HCT116 (cell line): ENCODE results near the gene SLC25A21. TPM values are rescaled to one million over a fixed set of nuclear protein-coding genes. Genes with fewer than 3 reads are reported as not detected.
A peak's percentile ranks its signal among the peaks of the same experiment; 100 is the strongest.

Experiments used
- ATAC-seq: fragments of 200-7000 bp; cut with Tn5 transposase; 2 replicates; pipeline ENCODE4 v1.9.1; 2020; ENCODE audit warnings: mild to moderate bottlenecking, moderate library complexity
- BruUV-seq: library from RNA; stranded (reverse); fragments of 400-500 nt; replicated peaks from 2 replicates; lab custom pipeline; 2021; lab: Mats Ljungman, UMichigan
- CTCF ChIA-PET: fragments of 300-600 bp; sonication (Branson Sonifier 250); formaldehyde crosslinking; loops from one replicate; lab custom pipeline; 2021; ENCODE audit warnings: antibody characterized with exemption; lab: Charles Lee
- POLR2A ChIA-PET: fragments of 300-600, 350-600 bp; sonication (Branson Sonifier 250); formaldehyde crosslinking; loops from one replicate; lab custom pipeline; 2021; ENCODE audit warnings: antibody characterized with exemption; lab: Charles Lee
- RAD21 ChIA-PET, 2 experiments: fragments of 300-600 bp; sonication (Branson Sonifier 250); formaldehyde crosslinking; loops; one replicate each; lab custom pipeline; 2023; ENCODE audit warnings: low total read pairs in 2 of 2; ENCODE audit not compliant: uncharacterized antibody in 2 of 2, unreplicated experiment in 2 of 2, low non-redundant PET in 1 of 2; lab: Charles Lee
- DNase-seq: peaks from one replicate; pipeline ENCODE4 v3.0.0-alpha.2; 2010; ENCODE audit warnings: low read depth, low spot score
- H2AFZ ChIP-seq: fragments of 200-600 bp; shearing (Covaris generic), sonication (generic); 2 replicates; pipeline ENCODE4 v1.6.1; 2017; ENCODE audit warnings: low read depth, mixed run types, mixed read lengths, antibody characterized with exemption, low read length; ENCODE audit not compliant: poor library complexity, severe bottlenecking
- H3K27ac ChIP-seq: 2 replicates; pipeline ENCODE4 v1.5.1; 2012; ENCODE audit warnings: low read depth, low read length
- H3K27me3 ChIP-seq: fragments of 200-600 bp; sonication (generic); 2 replicates; pipeline ENCODE4 v1.6.1; 2016; ENCODE audit warnings: mixed run types, low read length, mixed read lengths; ENCODE audit not compliant: insufficient read depth
- H3K36me3 ChIP-seq, 2 experiments: fragments of 200-500 bp in 1 of 2; fragments of 200-600 bp in 1 of 2; sonication (Bioruptor generic) in 1 of 2; sonication (generic) in 1 of 2; 2 replicates each; pipeline versions ENCODE4 v1.5.1 to v1.6.1; 2014 to 2016; ENCODE audit warnings: low read length in 2 of 2, inconsistent platforms in 1 of 2, mixed read lengths in 1 of 2, mixed run types in 1 of 2; ENCODE audit not compliant: insufficient read depth in 2 of 2, control insufficient read depth in 1 of 2
- H3K4me1 ChIP-seq, 2 experiments: fragments of 200-600 bp in 1 of 2; sonication (generic) in 1 of 2; 2 replicates each; pipeline versions ENCODE4 v1.5.1 to v1.6.1; 2012 to 2017; ENCODE audit warnings: low read length in 2 of 2, inconsistent platforms in 1 of 2, mild to moderate bottlenecking in 1 of 2, mixed read lengths in 1 of 2, mixed run types in 1 of 2, moderate library complexity in 1 of 2; ENCODE audit not compliant: insufficient read depth in 2 of 2, control insufficient read depth in 1 of 2
- H3K4me2 ChIP-seq: fragments of 200-600 bp; sonication (generic); 2 replicates; pipeline ENCODE4 v1.6.1; 2017; ENCODE audit warnings: mixed run types, low read length, mixed read lengths
- H3K4me3 ChIP-seq, 2 experiments: fragments of 200-600 bp in 1 of 2; sonication (generic) in 1 of 2; replicated peaks in 1 of 2; 2 replicates each; pipeline ENCODE4 v1.5.1; 2011 to 2016; ENCODE audit warnings: low read length in 2 of 2, control low read depth in 1 of 2, low read depth in 1 of 2, mild to moderate bottlenecking in 1 of 2, mixed read lengths in 1 of 2, mixed run types in 1 of 2
- H3K79me2 ChIP-seq: fragments of 200-600 bp; sonication (generic); 2 replicates; pipeline ENCODE4 v1.6.1; 2017; ENCODE audit warnings: mild to moderate bottlenecking, mixed run types, low read length, moderate library complexity, mixed read lengths; ENCODE audit not compliant: insufficient read depth
- H3K9ac ChIP-seq: fragments of 200-600 bp; sonication (generic); 2 replicates; pipeline ENCODE4 v1.6.1; 2016; ENCODE audit warnings: low read length, mixed read lengths
- H3K9me2 ChIP-seq: fragments of 200-600 bp; sonication (generic), shearing (Covaris generic); 2 replicates; pipeline ENCODE4 v1.6.1; 2017; ENCODE audit warnings: mixed run types, mild to moderate bottlenecking, moderate library complexity; ENCODE audit not compliant: insufficient read depth
- H3K9me3 ChIP-seq, 2 experiments: fragments of 200-500 bp in 1 of 2; fragments of 200-600 bp in 1 of 2; sonication (Bioruptor generic) in 1 of 2; sonication (generic) in 1 of 2; 2 replicates each; pipeline ENCODE4 v1.6.1; 2014 to 2017; ENCODE audit warnings: low read length in 2 of 2, mixed read lengths in 2 of 2, inconsistent platforms in 1 of 2, low read depth in 1 of 2, mild to moderate bottlenecking in 1 of 2, mixed run types in 1 of 2, moderate library complexity in 1 of 2; ENCODE audit not compliant: control insufficient read depth in 1 of 2, insufficient read depth in 1 of 2
- H4K20me1 ChIP-seq: fragments of 200-600 bp; sonication (generic), shearing (Covaris generic); 2 replicates; pipeline ENCODE4 v1.6.1; 2017; ENCODE audit warnings: mixed run types, mild to moderate bottlenecking, moderate library complexity; ENCODE audit not compliant: insufficient read depth
- ATF3 ChIP-seq: IDR thresholded peaks from 2 replicates; pipeline ENCODE4 v1.6.1; 2012
- CEBPB ChIP-seq: IDR thresholded peaks from 2 replicates; pipeline ENCODE4 v1.6.1; 2012; ENCODE audit warnings: low read depth
- ELF1 ChIP-seq: IDR thresholded peaks from 2 replicates; pipeline ENCODE4 v1.6.1; 2012; ENCODE audit warnings: low read depth, borderline replicate concordance
- FOSL1 ChIP-seq: IDR thresholded peaks from 2 replicates; pipeline ENCODE4 v1.6.1; 2012; ENCODE audit warnings: low read depth
- JUND ChIP-seq: IDR thresholded peaks from 2 replicates; pipeline ENCODE4 v1.6.1; 2012
- MAX ChIP-seq: IDR thresholded peaks from 2 replicates; pipeline ENCODE4 v1.6.1; 2012
- POLR2AphosphoS5 ChIP-seq: IDR thresholded peaks from 2 replicates; pipeline ENCODE4 v1.6.1; 2011; ENCODE audit warnings: mild to moderate bottlenecking, low read depth, low read length, moderate library complexity
- RAD21 ChIP-seq: IDR thresholded peaks from 2 replicates; pipeline ENCODE4 v1.6.1; 2012; ENCODE audit warnings: low read depth, mild to moderate bottlenecking
- SIN3A ChIP-seq: IDR thresholded peaks from 2 replicates; pipeline ENCODE4 v1.6.1; 2012; ENCODE audit warnings: low read depth
- SP1 ChIP-seq: IDR thresholded peaks from 2 replicates; pipeline ENCODE4 v1.6.1; 2012; ENCODE audit warnings: low read depth
- SRF ChIP-seq: IDR thresholded peaks from 2 replicates; pipeline ENCODE4 v1.6.1; 2012; ENCODE audit warnings: low read depth
- YY1 ChIP-seq: IDR thresholded peaks from 2 replicates; pipeline ENCODE4 v1.6.1; 2011; ENCODE audit warnings: low read length, low read depth, moderate library complexity, mild to moderate bottlenecking; ENCODE audit not compliant: insufficient replicate concordance; ENCODE audit errors: extremely low read depth
- ZNF274 ChIP-seq: fragments of 200-500 bp; sonication (Bioruptor generic); IDR thresholded peaks from 2 replicates; pipeline ENCODE4 v1.6.1; 2014; ENCODE audit warnings: mild to moderate bottlenecking, low read depth, low read length, inconsistent platforms
- intact Hi-C: fragments of 100-400 bp; cut with micrococcal nuclease; formaldehyde crosslinking; loops from 2 replicates; pipeline ENCODE4 v1.10.0; 2022
- total RNA-seq: library from RNA; stranded (reverse); gene quantifications from one replicate; pipeline ENCODE4 v1.2.1, GENCODE V29; 2021; ENCODE audit not compliant: unreplicated experiment

SLC25A21 gene
- total RNA-seq, 1 experiment from 2014 or later, result 3.5 TPM

- intact Hi-C loops, result no loop called here
- H3K4me3 ChIP-seq, result no peak overlapping the region
- peak overlapping the region; percentile 24 for H2AFZ ChIP-seq
Observed at GRCh38 chr14:36996857-36997590, 175.4 kb downstream of the SLC25A21 start.

GRCh38 chr14:36996133-36996856 is 176.1 kb downstream of the SLC25A21 start:
- peak overlapping the region; percentile 16; the same call in 1 of the 2 replicates for H3K27ac ChIP-seq
- ATAC-seq, result peak; percentile 86

More at GRCh38 chr14:36996857-36997590, 175.4 kb downstream of the SLC25A21 start:
- POLR2A ChIA-PET, result no interaction called here
- no peak overlapping the region for H3K9ac ChIP-seq
- no peaks in the 10 kb centered on the region for H3K36me3 ChIP-seq
- RAD21 ChIA-PET, result no interaction called here
- peak overlapping the region; percentile 28 for H3K4me2 ChIP-seq
- H3K79me2 ChIP-seq, result no peaks in the 10 kb centered on the region
- CTCF ChIA-PET, result no interaction called here
- no peaks in the 10 kb centered on the region for H3K27me3 ChIP-seq
- TF ChIP-seq FOSL1 (no peak), SIN3A (no peak), SP1 (no peak), ELF1 (no peak), ZNF274 (no peak), POLR2AphosphoS5 (no peak), MAX (no peak), ATF3 (no peak), RAD21 (no peak), SRF (no peak)
- no TSS peak for BruUV-seq
- H3K27ac ChIP-seq, result peak overlapping the region; percentile 16; the same call in 1 of the 2 replicates
- H3K9me3 ChIP-seq, result no peaks in the 10 kb centered on the region
- ATAC-seq (peak; percentile 47), DNase-seq (no peak)
- H3K4me1 ChIP-seq, result peaks cover 7 to 18% of the 10 kb centered on the region in 2 experiments
- no peaks in the 10 kb centered on the region for H4K20me1 ChIP-seq
- H3K9me2 ChIP-seq, result no peaks in the 10 kb centered on the region

More at GRCh38 chr14:36996133-36996856, 176.1 kb downstream of the SLC25A21 start:
- H3K36me3 ChIP-seq, result no peaks in the 10 kb centered on the region
- ChIA-PET RAD21 (no interaction called here), POLR2A (no interaction called here), CTCF (no interaction called here)
- H3K79me2 ChIP-seq, result no peaks in the 10 kb centered on the region
- no peaks in the 10 kb centered on the region for H3K27me3 ChIP-seq
- no peak overlapping the region for H3K9ac ChIP-seq
- intact Hi-C loops, result no loop called here
- TF ChIP-seq FOSL1, result peak; percentile 63
- peak; percentile 23; the same call in 1 of the 2 replicates for TF ChIP-seq SRF
- peak; percentile 59 for TF ChIP-seq JUND
- no peak for TF ChIP-seq MAX
- no peak for TF ChIP-seq CEBPB
- 0 out of 2 replicates have a peak, but pooled peaks have one; percentile 38 for TF ChIP-seq SP1
- TF ChIP-seq YY1, result no peak
- no peaks in the 10 kb centered on the region for H3K9me2 ChIP-seq
- no peaks in the 10 kb centered on the region for H4K20me1 ChIP-seq
- H3K9me3 ChIP-seq, result no peaks in the 10 kb centered on the region
- peaks cover 7 to 18% of the 10 kb centered on the region in 2 experiments for H3K4me1 ChIP-seq
- no peak overlapping the region for H3K4me3 ChIP-seq
- peak overlapping the region; percentile 28 for H3K4me2 ChIP-seq
- H2AFZ ChIP-seq, result peak overlapping the region; percentile 60
- no TSS peak for BruUV-seq
- DNase-seq, result no peak
